ENCODE data around the gene SLC19A1.
A peak's percentile ranks its signal among the peaks of the same experiment; 100 is the strongest.

Gene SLC19A1

DNA sequence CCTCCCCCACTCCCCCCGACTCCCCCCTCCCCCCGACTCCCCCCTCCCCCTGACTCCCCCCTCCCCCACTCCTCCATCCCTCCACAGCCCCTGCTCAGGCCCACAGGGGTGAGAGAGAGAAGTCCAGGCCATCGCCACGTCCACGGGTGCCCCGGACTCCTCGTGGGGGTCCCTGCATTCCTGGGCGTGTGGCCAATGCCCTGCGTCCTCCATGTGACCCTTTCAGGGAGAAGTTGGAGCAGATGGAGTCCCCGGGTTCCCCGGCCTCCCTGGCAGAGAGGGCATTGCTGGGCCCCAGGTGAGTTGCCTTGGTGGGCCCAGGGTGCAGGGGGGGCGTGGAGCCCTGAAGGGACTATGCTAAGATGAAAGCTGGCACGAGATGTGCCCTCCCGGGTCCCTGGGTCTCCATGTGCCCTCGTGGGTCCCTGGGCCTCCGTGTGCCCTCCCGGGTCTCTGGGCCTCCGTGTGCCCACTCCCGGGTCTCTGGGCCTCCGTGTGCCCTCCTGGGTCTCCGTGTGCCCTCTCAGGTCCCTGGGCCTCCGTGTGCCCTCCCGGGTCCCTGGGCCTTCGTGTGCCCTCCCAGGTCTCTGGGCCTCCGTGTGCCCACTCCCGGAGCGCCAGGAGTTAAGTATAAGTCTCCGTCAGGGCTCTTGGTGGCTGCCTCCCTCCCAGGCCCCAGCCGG, 52.0 kb downstream of the SLC19A1 start:
- DNase-seq (ENCODE audit: low spot score) = no peak

GRCh38 chr21:45489722-45489982, 52.6 kb downstream of the SLC19A1 start:
- no peak for DNase-seq (ENCODE audit: low spot score)

DNA sequence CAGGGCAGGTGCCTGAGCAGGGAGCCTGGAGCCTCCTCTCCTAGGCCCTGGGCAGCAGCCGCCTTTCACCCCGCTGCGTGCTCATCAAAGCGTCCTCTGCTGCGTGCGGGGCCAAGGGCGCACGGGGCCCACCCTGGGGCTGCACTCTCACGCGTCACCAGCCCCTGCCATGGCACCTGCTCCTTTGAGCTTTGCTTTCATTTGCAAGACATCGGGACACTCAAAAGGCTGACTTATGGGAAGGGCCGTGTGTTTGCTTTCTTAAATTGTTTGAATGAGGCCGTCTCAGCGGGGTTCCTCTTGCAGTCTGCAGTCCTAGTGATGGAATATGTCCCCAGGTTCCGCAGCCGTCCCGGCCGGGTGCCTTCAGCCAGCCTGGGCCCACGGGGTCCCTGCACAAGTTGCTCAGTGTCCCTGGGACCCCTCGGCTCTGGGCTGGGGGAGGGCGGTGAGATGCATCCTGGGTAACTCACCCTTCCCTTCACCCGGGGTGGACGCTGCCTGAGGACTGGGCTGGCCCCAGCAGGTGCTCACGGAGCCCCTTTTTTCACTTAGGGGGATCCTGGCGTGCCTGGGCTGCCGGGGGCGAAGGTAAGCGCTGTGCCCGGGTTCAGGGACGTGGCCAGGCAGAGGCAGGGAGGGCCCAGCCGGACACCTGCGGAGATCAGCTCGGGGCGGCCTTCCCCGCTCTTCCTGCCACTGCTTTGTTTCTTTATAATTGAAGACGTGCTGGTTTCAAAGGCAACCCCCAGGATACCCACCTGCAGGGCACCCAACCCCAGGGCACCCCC, 53.1 kb downstream of the SLC19A1 start:
- DNase-seq (ENCODE audit: low spot score) = no peak

GRCh38 chr21:45487891-45488600, 54.2 kb downstream of the SLC19A1 start:
- DNase-seq (ENCODE audit: low spot score) = no peak

- DNase-seq (ENCODE audit: low spot score) = no peak
Observed at GRCh38 chr21:45487161-45487806, 55.0 kb downstream of the SLC19A1 start.

DNA sequence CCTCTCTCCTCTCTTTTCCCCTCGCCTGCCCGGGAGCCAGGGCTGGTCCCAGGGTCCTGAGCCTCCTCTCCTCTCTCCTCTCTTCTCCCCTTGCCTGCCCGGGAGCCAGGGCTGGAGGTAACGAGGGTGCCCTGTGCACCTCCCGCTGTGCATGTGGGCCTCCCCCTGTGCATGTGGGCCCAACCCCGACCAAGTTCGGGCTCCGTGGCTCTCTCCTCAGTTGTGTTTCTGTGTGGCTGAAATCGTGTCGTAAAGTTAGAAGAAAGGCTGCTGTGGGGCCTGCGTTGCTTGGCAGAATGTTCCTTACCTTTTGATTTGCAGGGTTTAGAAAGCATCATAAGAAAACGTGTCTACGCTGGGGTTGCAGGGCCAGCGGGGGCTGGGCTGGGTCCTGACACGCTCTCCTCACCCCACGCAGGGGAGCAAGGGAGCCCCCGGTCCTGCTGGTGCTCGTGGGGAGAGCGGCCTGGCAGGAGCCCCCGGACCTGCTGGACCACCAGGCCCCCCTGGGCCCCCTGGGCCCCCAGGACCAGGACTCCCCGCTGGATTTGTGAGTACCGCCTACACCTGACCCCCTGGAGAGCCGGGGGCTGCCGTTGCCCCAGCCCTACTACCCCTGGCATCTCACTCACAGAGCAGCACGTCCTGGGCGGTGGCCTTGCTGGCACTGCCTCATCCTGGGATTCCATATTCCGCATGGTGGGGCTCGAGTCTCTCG, 55.6 kb downstream of the SLC19A1 start:
- no peak for DNase-seq (ENCODE audit: low spot score)

DNA sequence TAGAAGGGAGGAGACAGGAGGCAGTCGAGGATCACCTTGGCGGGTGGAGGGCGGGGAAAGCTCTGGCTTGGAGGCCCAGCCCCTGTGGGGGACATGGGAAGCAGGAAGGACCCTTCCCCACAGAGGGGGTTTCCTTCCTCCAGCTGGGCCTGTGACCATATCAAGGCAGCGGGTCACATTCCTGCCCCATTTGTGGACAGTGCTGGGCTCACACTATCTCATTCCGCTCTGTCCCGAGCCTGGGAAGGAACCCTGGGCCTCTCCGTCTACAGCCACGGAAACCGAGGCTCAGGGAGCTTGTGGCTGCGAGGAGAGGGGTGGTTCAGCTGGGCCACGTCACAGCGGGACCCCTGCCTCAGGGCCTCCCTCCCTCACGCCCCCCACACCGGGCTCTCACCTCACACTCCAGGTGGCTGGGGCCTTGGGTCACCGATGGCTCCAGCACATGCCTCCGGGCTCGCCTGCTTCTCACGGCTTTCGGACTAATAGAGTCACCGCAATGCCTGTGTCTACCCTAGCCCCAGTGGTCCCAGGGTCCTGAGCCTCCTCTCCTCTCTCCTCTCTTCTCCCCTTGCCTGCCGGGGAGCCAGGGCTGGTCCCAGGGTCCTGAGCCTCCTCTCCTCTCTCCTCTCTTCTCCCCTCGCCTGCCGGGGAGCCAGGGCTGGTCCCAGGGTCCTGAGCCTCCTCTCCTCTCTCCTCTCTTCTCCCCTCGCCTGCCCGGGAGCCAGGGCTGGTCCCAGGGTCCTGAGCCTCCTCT, 56.4 kb downstream of the SLC19A1 start:
- no peak for DNase-seq (ENCODE audit: low spot score)

DNA sequence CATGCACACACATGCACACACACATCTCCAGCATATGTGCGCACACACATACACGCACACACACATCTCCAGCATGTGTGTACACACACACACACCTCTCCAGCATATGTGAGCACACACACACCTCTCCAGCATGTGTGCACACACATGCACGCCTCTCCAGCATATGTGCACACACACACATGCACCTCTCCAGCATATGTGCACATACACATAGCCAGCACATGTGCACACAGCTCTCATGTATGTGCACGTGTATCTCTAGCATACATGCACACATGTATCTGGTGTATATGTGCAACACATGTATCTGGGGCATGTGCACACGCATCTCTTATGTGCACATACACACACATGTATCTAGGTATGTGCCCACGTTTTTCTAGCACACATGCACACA, 57.9 kb downstream of the SLC19A1 start:
- DNase-seq (ENCODE audit: low spot score) = no peak

DNA sequence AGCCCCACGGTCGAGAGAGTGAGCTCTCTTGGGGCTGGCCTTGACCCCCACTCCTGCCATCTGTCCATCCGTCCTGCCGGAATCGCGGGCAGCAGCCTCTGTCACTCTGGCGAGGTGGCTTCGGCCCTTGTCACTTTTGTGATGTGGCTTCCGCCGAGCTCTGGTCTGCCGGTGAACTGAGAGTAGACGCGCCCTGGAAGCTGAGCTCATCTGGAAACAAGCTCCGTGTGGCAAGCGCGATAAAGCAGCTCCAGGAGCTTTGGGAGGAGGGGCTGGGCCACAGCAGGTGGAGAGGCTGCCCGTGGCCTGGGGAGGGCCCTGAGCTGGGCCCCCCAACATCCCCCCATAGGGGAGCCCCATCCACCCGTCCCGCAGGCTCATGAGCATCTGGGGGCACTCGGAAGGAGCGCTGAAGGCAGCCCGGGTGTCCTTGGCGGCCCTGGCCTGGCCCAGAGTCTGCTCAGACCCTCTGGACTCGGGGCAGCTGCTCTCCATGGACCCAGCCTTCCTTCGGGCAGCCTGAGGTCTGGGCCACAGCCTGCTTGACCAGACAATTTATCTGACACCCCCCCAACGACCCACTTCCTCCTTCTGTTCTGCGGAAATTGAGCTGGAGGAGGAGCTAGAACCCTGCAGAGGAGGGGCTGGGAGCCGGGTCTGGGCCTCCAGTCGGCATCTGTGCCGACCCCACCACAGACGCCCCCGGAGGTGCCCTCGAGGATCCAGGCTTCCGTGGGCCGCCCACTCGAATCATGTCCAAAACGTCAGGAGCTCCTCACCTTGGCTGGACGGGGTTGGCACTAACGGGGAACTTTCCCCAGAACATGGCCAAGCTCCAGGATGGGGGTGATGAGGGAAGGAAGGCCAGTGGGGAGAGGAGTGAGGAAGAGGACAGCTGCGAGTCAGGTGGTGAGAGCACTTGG, 59.1 kb downstream of the SLC19A1 start:
- DNase-seq (ENCODE audit: low spot score) = no peak

GRCh38 chr21:45481977-45482898, 60.0 kb downstream of the SLC19A1 start:
- no peak for DNase-seq (ENCODE audit: low spot score)

DNA sequence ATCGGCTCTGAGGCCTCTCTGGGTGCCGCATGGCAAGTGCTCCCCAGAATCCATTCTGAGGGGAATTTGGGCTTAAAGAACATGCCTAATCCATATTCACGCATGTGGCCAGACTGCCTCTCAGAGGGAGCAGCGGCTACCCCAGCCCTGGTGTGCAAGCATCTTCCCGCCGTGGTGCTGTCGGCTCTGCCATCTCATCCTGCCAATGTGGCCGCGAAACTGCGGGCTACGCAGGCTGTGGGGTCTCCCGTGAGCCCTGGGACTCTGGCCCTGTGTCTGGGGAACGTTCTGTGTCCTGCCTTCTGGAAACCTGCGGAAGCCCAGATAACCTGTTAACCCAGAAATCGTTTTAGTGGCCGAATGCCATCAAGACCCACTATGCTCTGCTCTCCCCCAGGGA, 60.7 kb downstream of the SLC19A1 start:
- no peak for DNase-seq (ENCODE audit: low spot score)

DNA sequence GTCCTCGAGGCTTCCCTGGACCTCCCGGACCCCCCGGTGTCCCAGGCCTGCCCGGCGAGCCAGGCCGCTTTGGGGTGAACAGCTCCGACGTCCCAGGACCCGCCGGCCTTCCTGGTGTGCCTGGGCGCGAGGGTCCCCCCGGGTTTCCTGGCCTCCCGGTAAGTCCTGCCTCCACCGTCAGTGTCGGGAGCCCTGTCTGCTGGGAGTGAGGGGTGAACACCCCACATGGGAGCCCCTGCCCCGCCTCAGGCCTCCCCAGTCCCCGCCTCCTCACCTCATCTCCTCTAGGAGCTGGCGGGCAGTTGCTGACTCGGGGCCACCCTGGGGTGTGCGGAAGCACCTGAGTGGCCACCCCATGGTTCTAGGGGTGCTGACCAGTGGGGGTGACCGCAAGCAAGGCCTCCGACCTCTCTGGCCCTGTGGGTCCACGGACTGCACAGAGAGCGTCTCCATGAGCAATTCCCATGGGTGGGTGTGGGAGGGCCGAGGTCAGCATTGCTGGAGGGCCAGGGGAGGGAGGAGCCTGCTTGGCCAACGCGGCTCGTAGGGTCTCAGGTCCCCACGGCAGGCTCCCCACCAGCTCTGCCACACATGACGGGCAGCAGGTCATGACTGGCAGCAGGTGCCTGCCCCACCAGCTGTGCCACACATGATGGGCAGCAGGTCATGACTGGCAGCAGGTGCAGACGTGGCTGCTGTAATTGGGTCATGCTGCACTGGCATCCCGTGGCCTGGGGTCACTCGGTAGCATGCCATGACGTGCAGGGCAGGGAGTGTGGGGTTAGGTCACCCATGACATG, 61.3 kb downstream of the SLC19A1 start:
- no peak for DNase-seq (ENCODE audit: low spot score)

DNA sequence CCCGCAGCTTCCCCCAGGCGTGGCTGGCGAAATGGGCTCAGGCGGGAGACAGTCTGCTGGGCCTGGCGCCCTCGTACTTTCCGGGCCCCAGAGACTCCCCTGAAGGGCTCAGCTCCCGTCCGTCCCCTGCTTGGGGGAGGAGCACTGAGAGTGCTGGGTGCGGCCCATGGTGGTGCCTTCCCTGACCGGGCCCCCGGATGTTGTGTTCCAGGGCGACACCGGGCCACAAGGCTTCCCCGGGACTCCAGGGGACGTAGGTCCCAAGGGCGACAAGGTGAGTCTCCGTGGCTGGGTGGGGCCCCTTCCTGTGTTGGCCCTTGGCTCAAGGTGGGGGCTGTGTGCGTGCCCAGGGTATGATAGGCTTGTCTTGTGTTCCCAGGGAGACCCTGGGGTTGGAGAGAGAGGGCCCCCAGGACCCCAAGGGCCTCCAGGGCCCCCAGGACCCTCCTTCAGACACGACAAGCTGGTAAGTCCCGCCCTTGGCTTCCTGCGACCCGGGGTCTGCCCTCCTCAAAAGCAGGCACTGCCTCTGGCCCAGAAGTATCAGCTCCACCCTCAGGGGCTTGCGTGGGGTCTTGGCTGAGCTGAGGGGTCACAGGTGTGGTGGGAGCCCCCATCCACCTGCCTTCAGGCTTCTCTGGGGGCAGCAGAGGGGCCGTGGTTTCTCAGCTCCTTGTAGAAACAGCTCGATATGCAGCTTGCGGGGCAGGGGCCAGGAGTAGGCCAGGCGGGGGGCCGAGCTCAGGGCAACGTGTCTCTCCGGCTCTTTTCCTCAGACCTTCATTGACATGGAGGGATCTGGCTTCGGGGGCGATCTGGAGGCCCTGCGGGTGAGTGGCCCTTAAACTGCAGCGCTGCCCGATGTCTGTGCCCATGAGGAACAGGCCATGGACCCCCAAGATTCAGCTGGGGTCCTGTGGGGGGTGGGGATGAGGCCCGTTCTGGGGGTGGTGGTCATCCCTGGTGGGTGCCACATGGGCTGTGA, 62.3 kb downstream of the SLC19A1 start:
- DNase-seq (ENCODE audit: low spot score) = no peak

DNA sequence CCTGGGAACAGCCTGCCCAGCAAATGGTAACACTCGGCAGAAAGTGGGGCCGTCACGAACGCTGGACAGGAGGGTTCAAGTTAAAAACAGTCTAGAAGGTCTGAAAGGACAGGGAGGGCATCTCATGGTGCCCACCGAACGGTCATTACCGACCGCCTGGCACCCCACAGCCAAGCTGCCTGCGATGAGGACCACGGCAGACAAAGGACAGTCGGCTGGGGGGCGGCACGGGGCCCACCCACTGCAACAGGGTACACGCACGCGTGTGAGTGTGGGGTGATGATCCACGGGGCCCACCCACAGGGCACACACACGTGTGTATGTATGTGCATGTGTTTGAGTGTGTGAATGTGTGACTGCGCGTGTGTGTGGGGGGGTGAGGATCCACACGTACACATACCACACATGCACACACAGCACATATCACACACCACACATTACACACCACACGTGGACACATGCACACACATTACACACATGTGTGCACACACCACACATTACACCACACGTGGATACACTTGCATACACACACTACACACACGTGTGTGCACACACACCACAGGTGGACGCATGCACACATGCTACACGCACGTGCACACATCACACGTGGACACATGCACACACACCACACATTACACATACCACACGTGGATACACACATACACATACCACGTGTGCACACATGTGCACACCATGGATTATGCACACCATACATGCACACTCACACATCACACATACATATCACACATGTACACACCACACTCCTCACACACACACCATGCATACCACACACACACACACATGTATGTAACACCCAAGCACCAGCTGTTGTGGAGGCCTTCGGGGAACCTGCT, 63.2 kb downstream of the SLC19A1 start:
- DNase-seq (ENCODE audit: low spot score) = no peak

GRCh38 chr21:45478115-45478801, 64.0 kb downstream of the SLC19A1 start:
- peak; percentile 58 for DNase-seq (ENCODE audit: low spot score)

All from hepatic stellate cell (primary cell).